OCI-LY3 (cell line): ENCODE data around the gene QKI.

Experiments used
- CTCF ChIP-seq: fragments of 200-600, 300-600 bp; sonication (generic); IDR thresholded peaks from 2 replicates; pipeline ENCODE4 v1.5.1; 2014; ENCODE audit warnings: antibody characterized with exemption, low read length, low read depth
- EZH2phosphoT487 ChIP-seq: fragments of 200-600 bp; shearing (Covaris generic); IDR thresholded peaks from 2 replicates; pipeline ENCODE4 v1.6.1; 2018; ENCODE audit warnings: antibody characterized with exemption, mixed run types, low read depth

- no peak for TF ChIP-seq CTCF
- no peak for TF ChIP-seq EZH2phosphoT487
Measured at GRCh38 chr6:163461696-163462095, 47.2 kb downstream of the QKI start.
